ENCODE data around the gene PIPOX. TPM values are rescaled to one million over a fixed set of nuclear protein-coding genes. Genes with fewer than 3 reads are reported as not detected.

PIPOX gene
- total and polyA plus RNA-seq, 2 donors (not counting 3 experiments of a cell fraction or from before 2014, with no cell fraction given) = 0.62 to 2.5 TPM

DNA sequence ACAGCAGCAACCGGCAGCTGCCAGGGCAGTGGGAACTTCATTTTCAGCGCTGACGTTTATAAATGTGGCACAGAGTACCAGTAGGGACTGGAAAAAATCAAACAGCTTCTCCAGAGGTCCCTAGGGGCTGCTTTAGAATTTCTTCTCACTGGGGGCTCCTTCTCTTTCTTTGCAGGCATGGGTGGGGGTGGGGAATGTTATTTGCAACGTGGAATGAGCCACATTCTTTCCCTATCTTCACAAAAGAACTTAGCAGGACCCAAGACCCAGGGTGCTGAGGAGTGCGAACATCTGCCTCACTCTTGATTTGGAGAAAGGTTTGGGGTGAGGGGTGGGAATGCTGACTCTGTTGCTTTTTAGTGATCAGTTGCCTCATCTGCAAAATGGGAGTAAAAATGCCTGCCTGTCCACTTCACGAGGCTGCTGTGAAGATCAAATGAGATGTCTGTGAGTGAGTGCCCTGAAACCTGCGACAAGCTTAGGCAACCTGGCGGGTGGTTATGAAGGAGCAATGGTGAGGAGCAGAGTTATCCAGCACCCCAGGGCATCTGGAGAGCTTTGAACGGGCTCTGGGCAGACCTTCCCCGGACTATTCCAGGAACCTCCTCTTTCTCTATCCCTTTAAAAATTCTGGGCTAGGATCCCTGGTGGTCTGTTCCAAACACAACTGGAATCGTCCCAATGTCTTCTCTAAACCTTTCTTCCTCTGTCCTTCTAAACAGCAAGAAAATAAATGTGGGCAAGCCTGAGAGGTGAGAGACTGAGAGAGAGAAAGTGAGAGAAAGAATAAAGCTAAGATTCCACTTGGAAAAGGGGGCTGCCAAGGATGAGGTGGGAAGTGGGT lies 10.7 kb upstream of the PIPOX start:
- Histone ChIP-seq H3K4me1 (ENCODE audit: control insufficient read depth, extremely low read depth, insufficient read depth, low read length) (no peaks in the 10 kb centered on the region), H2AFZ (ENCODE audit: low read depth, low read length) (no peak overlapping the region), H3K4me2 (ENCODE audit: insufficient read depth, low read length) (no peak overlapping the region), H3K9me3 (replicated peaks; ENCODE audit: control insufficient read depth, insufficient read depth, low read length) (peaks cover 2% of the 10 kb centered on the region), H3K27ac (ENCODE audit: insufficient read depth, low read depth, low read length) (no peak overlapping the region), H3K9ac (replicated peaks; ENCODE audit: extremely low read depth, insufficient read depth, low read length) (no peak overlapping the region), H3K27me3 (ENCODE audit: control insufficient read depth in 2 of 2, insufficient read depth in 2 of 2, low read length in 2 of 2) (peaks cover 43 to 46% of the 10 kb centered on the region in 2 experiments), H3K9me1 (replicated peaks; ENCODE audit: control insufficient read depth, extremely low read depth, insufficient read depth, low read length) (no peaks in the 10 kb centered on the region), H3K36me3 (ENCODE audit: control insufficient read depth in 2 of 2, extremely low read depth in 1 of 2, insufficient read depth in 2 of 2, low read length in 2 of 2) (no peaks in the 10 kb centered on the region), H3K4me3 (replicated peaks in 1 of 3; ENCODE audit: insufficient read depth in 1 of 3, low read depth in 1 of 3, low read length in 3 of 3) (no peak overlapping the region), H3K79me2 (ENCODE audit: control insufficient read depth, insufficient read depth, low read length) (no peaks in the 10 kb centered on the region), H4K20me1 (replicated peaks; ENCODE audit: control insufficient read depth, extremely low read depth, insufficient read depth, low read length) (no peaks in the 10 kb centered on the region)
- intact Hi-C loops (cut with micrococcal nuclease) (no loop called here), dilution Hi-C loops (cut with MboI; ENCODE audit: extremely low pct_ligation_motif_present, low sequenced_read_pairs) (no loop called here)
- ChIA-PET CTCF (no interaction called here), POLR2A (no interaction called here)
- TF ChIP-seq POLR2A (IDR thresholded peaks at IDR 0.05; ENCODE audit: low read depth, low read length) (no peak), FOS (IDR thresholded peaks at IDR 0.05; ENCODE audit: borderline replicate concordance, insufficient read depth, low read length) (no peak), POLR2AphosphoS5 (IDR thresholded peaks at IDR 0.05; ENCODE audit: insufficient read depth, low read depth, low read length) (no peak), EZH2 (IDR thresholded peaks at IDR 0.05; ENCODE audit: borderline replicate concordance, low read depth, low read length, severe bottlenecking) (no peak), MYC (IDR thresholded peaks at IDR 0.05; ENCODE audit: low read depth, low read length) (no peak), GATA2 (IDR thresholded peaks at IDR 0.05; ENCODE audit: insufficient read depth, insufficient read length, low read depth, low read length) (no peak), JUN (IDR thresholded peaks at IDR 0.05; ENCODE audit: borderline replicate concordance, insufficient read depth, insufficient read length, low read depth) (no peak)
- TF ChIP-seq, protein P1, sequence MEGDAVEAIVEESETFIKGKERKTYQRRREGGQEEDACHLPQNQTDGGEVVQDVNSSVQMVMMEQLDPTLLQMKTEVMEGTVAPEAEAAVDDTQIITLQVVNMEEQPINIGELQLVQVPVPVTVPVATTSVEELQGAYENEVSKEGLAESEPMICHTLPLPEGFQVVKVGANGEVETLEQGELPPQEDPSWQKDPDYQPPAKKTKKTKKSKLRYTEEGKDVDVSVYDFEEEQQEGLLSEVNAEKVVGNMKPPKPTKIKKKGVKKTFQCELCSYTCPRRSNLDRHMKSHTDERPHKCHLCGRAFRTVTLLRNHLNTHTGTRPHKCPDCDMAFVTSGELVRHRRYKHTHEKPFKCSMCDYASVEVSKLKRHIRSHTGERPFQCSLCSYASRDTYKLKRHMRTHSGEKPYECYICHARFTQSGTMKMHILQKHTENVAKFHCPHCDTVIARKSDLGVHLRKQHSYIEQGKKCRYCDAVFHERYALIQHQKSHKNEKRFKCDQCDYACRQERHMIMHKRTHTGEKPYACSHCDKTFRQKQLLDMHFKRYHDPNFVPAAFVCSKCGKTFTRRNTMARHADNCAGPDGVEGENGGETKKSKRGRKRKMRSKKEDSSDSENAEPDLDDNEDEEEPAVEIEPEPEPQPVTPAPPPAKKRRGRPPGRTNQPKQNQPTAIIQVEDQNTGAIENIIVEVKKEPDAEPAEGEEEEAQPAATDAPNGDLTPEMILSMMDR (IDR thresholded peaks at IDR 0.05; ENCODE audit: extremely low read depth in 1 of 2, insufficient read depth in 1 of 2, low read depth in 1 of 2, low read length in 2 of 2) = no peak
- TF ChIP-seq, protein P2, sequence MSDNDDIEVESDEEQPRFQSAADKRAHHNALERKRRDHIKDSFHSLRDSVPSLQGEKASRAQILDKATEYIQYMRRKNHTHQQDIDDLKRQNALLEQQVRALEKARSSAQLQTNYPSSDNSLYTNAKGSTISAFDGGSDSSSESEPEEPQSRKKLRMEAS (IDR thresholded peaks at IDR 0.05; ENCODE audit: insufficient read depth, insufficient read length) = no peak
- DNase-seq (ENCODE audit: low read depth, low spot score) = no peak
- FAIRE-seq = no peak
- BruUV-seq (replicated peaks) = no TSS peak
